ENCODE data around the gene LY6G5C. TPM values are rescaled to one million over a fixed set of nuclear protein-coding genes. Genes with fewer than 3 reads are reported as not detected.

Gene LY6G5C
- total and polyA plus RNA-seq, 2 experiments from 2014 or later = 1.7 to 5.1 TPM

GRCh38 chr6:31702405-31702818 is 21.5 kb upstream of the LY6G5C start:
- peak overlapping the region; percentile 86 for H3K9ac ChIP-seq
- H3F3A ChIP-seq (ENCODE audit: insufficient read depth) = no peaks in the 10 kb centered on the region
- H3K79me2 ChIP-seq (ENCODE audit: insufficient read depth) = peaks cover 36% of the 10 kb centered on the region
- DNase-seq = no peak
- no peaks in the 10 kb centered on the region for H3K27me3 ChIP-seq (replicated peaks; ENCODE audit: insufficient read depth)
- peak overlapping the region; percentile 96 for H2AFZ ChIP-seq
- H3K4me3 ChIP-seq = peak overlapping the region; percentile 96
- no peaks in the 10 kb centered on the region for H3K9me3 ChIP-seq (ENCODE audit: low read depth)
- TF ChIP-seq EZH2phosphoT487 (IDR thresholded peaks at IDR 0.05; ENCODE audit: insufficient read depth, low read depth) (no peak), EZH2 (IDR thresholded peaks at IDR 0.05; ENCODE audit: insufficient read depth, poor library complexity, severe bottlenecking) (no peak)
- WGBS, 2 experiments (ENCODE audit: low coverage in 1 of 2, low lambda C conversion rate in 2 of 2, missing lambda C conversion rate in 2 of 2) = 1 to 2% methylated on average over 10 of the region's 10 CpGs
- H3K4me1 ChIP-seq (ENCODE audit: insufficient read depth) = peaks cover 8% of the 10 kb centered on the region
- H3K27ac ChIP-seq = peak overlapping the region; percentile 90
- H3K36me3 ChIP-seq (ENCODE audit: low read depth) = peaks cover 6% of the 10 kb centered on the region; the same call in 1 of the 2 replicates
- H3K4me2 ChIP-seq (ENCODE audit: unreplicated experiment) = peak overlapping the region; percentile 99
- no peaks in the 10 kb centered on the region for H3K9me2 ChIP-seq (ENCODE audit: insufficient read depth)
- in situ Hi-C loops (cut with MboI) = no loop called here
- H4K20me1 ChIP-seq (ENCODE audit: insufficient read depth) = no peaks in the 10 kb centered on the region

- Histone ChIP-seq H3K4me2 (ENCODE audit: unreplicated experiment) (peak overlapping the region; percentile 99), H3K36me3 (ENCODE audit: low read depth) (peaks cover 6% of the 10 kb centered on the region; the same call in 1 of the 2 replicates), H3K79me2 (ENCODE audit: insufficient read depth) (peaks cover 36% of the 10 kb centered on the region), H3K4me3 (peak overlapping the region; percentile 96), H3K9ac (peak overlapping the region; percentile 86), H4K20me1 (ENCODE audit: insufficient read depth) (no peaks in the 10 kb centered on the region), H3K9me2 (ENCODE audit: insufficient read depth) (no peaks in the 10 kb centered on the region), H3K27ac (peak overlapping the region; percentile 90), H3K4me1 (ENCODE audit: insufficient read depth) (peaks cover 8% of the 10 kb centered on the region), H3F3A (ENCODE audit: insufficient read depth) (no peaks in the 10 kb centered on the region), H3K9me3 (ENCODE audit: low read depth) (no peaks in the 10 kb centered on the region), H3K27me3 (replicated peaks; ENCODE audit: insufficient read depth) (no peaks in the 10 kb centered on the region), H2AFZ (peak overlapping the region; percentile 96)
- TF ChIP-seq EZH2 (IDR thresholded peaks at IDR 0.05; ENCODE audit: insufficient read depth, poor library complexity, severe bottlenecking) (no peak), EZH2phosphoT487 (IDR thresholded peaks at IDR 0.05; ENCODE audit: insufficient read depth, low read depth) (no peak)
- peak; percentile 56 for DNase-seq
- in situ Hi-C loops (cut with MboI) = no loop called here
- 25 to 29% methylated on average over 7 of the region's 7 CpGs for WGBS, 2 experiments (ENCODE audit: low coverage in 1 of 2, low lambda C conversion rate in 2 of 2, missing lambda C conversion rate in 2 of 2)
Observed at GRCh38 chr6:31701666-31702404, 21.0 kb upstream of the LY6G5C start.

- H3F3A ChIP-seq (ENCODE audit: insufficient read depth) = no peaks in the 10 kb centered on the region
- 83 to 88% methylated on average over 5 of the region's 5 CpGs for WGBS, 2 experiments (ENCODE audit: low coverage in 1 of 2, low lambda C conversion rate in 2 of 2, missing lambda C conversion rate in 2 of 2)
- peaks cover 8% of the 10 kb centered on the region for H3K4me1 ChIP-seq (ENCODE audit: insufficient read depth)
- in situ Hi-C loops (cut with MboI) = no loop called here
- no peak overlapping the region for H3K27ac ChIP-seq
- peak overlapping the region; percentile 86; the same call in 1 of the 2 replicates for H3K9ac ChIP-seq
- no peak overlapping the region for H3K4me2 ChIP-seq (ENCODE audit: unreplicated experiment)
- H3K36me3 ChIP-seq (ENCODE audit: low read depth) = peaks cover 6% of the 10 kb centered on the region; the same call in 1 of the 2 replicates
- DNase-seq = no peak
- no peaks in the 10 kb centered on the region for H3K9me3 ChIP-seq (ENCODE audit: low read depth)
- TF ChIP-seq EZH2 (IDR thresholded peaks at IDR 0.05; ENCODE audit: insufficient read depth, poor library complexity, severe bottlenecking) (no peak), EZH2phosphoT487 (IDR thresholded peaks at IDR 0.05; ENCODE audit: insufficient read depth, low read depth) (no peak)
- H4K20me1 ChIP-seq (ENCODE audit: insufficient read depth) = no peaks in the 10 kb centered on the region
- H3K27me3 ChIP-seq (replicated peaks; ENCODE audit: insufficient read depth) = no peaks in the 10 kb centered on the region
- H2AFZ ChIP-seq = no peak overlapping the region
- H3K4me3 ChIP-seq = no peak overlapping the region
- H3K9me2 ChIP-seq (ENCODE audit: insufficient read depth) = no peaks in the 10 kb centered on the region
- H3K79me2 ChIP-seq (ENCODE audit: insufficient read depth) = peaks cover 36% of the 10 kb centered on the region
Observed at GRCh38 chr6:31700740-31701401, 20.0 kb upstream of the LY6G5C start.

- Histone ChIP-seq H3K9me3 (ENCODE audit: low read depth) (no peaks in the 10 kb centered on the region), H3K79me2 (ENCODE audit: insufficient read depth) (peaks cover 34% of the 10 kb centered on the region), H3K4me1 (ENCODE audit: insufficient read depth) (peaks cover 8% of the 10 kb centered on the region), H3K9ac (no peak overlapping the region), H2AFZ (no peak overlapping the region), H3K4me3 (no peak overlapping the region), H4K20me1 (ENCODE audit: insufficient read depth) (no peaks in the 10 kb centered on the region), H3K27ac (no peak overlapping the region), H3F3A (ENCODE audit: insufficient read depth) (no peaks in the 10 kb centered on the region), H3K36me3 (ENCODE audit: low read depth) (peaks cover 13% of the 10 kb centered on the region; the same call in 1 of the 2 replicates), H3K27me3 (replicated peaks; ENCODE audit: insufficient read depth) (no peaks in the 10 kb centered on the region), H3K4me2 (ENCODE audit: unreplicated experiment) (no peak overlapping the region), H3K9me2 (ENCODE audit: insufficient read depth) (no peaks in the 10 kb centered on the region)
- no peak for DNase-seq
- TF ChIP-seq EZH2 (IDR thresholded peaks at IDR 0.05; ENCODE audit: insufficient read depth, poor library complexity, severe bottlenecking) = no peak
- WGBS, 2 experiments (ENCODE audit: low coverage in 1 of 2, low lambda C conversion rate in 2 of 2, missing lambda C conversion rate in 2 of 2) = 61 to 62% methylated on average over 3 of the region's 3 CpGs
- in situ Hi-C loops (cut with MboI) = no loop called here
Observed at GRCh38 chr6:31697555-31697954, 16.7 kb upstream of the LY6G5C start.
